CD4-positive, alpha-beta T cell treated with Interleukin-6 at 100 ng/mL for 8 hours (primary cell): Measurements from ENCODE around the gene APOL4.
"Not testable (repeated sequence)": the region's sequence is repeated elsewhere in the genome, so short reads cannot be mapped to it uniquely, and the experiment has no call there.

Experiments used
- DNase-seq: peaks from one replicate; pipeline ENCODE4 v3.0.0-alpha.2; 2020; ENCODE audit warnings: mixed read lengths, low spot score

The APOL4 gene

GRCh38 chr22:36153501-36154422, 47.8 kb downstream of the APOL4 start:
- DNase-seq, result no peak

- not testable (repeated sequence) for DNase-seq
These were observed 48.8 kb downstream of the APOL4 start for GRCh38 chr22:36152821-36153220.

DNA sequence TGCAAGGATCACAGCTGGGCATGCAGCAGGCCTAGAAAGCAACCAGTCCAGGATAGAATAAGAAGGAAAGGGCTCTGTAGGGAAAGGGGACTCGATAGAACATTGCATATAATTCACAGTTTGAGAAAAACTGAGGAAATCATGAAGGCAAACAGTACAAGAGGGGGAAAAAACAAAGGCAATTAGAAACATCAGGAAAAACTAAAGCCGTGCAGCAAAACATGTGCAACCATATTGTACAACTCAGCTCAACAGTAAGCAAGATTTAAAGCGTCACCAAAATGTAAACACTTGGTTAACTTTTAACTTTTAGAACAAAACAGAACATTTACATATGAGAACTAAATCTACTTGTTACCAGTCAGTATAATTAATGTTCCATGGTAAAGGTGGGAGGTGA, 49.5 kb downstream of the APOL4 start:
- no peak for DNase-seq

GRCh38 chr22:36151006-36151595, 50.5 kb downstream of the APOL4 start:
- no peak for DNase-seq

DNA sequence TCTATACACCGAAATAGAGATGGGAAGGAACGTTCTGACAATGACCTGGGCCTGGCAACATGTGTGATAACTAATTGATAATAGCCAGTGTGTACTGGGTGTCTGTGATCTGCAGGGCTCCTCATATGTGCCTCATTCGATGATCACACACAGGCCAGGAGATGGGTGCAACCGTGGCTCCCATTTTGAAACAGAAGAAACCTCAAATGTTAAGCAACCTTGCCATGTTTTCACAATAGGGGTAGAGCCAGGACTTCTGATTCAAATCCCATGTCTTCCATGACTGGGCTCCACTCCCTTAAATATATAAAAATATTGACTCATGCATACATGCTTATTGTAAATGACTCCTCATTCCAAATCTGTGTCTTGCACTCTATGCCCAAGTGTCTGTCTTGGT, 52.2 kb downstream of the APOL4 start:
- DNase-seq, result no peak

DNA sequence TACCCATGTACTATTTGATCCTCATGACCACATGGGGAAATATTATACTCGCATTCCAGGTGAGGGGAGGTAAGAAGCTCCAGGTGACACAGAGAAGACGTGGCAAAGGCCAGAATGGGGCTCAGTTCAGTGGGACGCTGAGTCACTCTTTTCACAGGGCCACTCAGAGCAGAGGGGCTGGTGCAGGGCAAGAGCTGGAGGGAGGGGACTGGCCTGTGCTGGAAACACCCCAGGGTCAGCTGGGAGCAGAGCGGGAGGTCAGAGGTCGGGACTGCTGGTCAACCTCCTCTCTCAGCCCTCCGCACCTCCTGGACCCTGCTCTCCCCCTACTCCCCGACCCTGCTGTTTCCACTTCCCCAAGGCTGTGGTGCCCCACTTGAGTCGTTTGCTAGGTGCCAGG, 53.2 kb downstream of the APOL4 start:
- DNase-seq, result no peak

GRCh38 chr22:36147196-36147791, 54.3 kb downstream of the APOL4 start:
- DNase-seq, result no peak

GRCh38 chr22:36145881-36146280, 55.7 kb downstream of the APOL4 start:
- no peak for DNase-seq

DNA sequence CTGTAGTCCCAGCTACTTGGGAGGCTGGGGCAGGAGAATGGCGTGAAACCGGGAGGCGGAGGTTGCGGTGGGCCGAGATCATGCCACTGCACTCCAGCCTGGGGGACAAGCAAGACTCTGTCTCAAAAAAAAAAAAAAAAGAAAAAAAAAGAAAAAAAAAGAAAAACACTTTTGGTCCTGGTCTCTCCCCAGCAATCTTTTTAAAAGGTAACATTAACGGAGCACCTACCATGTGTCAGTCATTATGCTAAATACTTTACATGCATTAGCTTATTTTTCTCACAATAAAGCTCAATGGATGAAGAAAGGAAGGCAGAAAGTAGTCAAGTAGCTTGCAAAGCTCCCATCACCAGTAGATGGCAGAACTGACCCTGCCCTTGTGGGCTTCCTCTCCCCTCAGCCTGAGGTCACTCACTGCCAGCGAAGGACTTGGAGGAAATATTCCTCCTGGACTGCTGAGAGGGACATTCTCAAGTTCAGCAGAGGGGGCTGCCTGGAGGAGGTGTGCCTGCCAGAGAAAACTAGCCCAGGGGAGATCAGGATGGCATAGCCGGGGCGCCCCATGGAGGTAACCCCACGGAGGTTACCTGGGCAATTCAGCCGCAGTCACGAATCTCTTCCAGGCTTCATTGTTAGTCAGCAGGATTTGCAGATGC, 56.6 kb downstream of the APOL4 start:
- peak; percentile 25 for DNase-seq

DNA sequence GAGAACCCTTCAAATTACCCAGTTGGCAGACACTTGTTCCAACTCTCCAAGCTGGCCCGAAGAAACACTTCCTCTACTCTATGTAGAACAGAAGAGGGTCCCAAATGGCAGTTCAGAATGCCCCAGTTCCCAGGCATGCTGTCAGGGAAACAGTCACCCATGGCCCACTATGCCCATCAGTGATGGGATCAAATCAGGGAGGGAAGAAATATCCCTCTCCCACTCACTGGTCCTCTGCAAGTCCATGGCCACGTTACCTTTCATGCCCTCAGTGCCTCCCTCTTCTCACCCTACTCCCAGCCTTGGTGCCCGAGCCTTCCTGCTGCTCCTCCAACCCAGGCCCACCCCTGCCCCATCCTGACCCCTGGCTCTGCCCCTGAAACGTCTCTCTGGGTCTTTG, 57.7 kb downstream of the APOL4 start:
- no peak for DNase-seq

DNA sequence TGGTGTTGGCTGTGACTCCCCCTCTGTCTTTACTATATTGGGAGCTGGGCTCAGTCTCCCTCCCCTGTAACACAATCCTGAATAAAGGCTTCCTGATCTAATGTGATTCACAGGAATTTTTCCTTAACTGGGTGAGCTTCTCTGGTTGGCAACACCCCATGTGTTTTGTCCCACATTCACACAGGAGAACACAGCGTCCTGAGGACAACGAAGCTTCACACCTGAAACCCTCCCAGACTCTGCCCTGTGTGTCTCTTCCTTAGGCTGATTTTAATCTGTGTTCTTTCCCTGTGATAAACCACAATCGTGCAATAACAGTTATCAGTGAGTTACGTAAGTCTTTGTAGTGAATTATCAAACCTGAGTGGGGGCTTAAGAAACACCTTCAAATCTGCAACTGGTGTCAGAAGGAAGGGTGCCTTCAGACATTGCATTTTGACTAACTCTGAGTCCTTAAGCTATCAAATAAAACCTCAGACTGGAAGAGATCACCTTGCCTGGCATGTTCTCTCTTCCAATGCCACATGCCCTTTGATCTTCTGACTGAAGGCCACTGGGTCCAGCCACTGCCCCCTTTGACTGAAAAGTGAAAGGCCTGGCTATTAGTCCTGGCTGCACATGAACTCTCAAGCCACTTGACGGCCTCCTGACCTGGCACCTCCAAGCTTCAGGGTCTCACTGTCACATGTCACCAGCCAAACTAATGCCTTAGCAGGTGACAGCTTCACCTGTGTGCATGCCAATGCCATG, 58.4 kb downstream of the APOL4 start:
- no peak for DNase-seq

DNA sequence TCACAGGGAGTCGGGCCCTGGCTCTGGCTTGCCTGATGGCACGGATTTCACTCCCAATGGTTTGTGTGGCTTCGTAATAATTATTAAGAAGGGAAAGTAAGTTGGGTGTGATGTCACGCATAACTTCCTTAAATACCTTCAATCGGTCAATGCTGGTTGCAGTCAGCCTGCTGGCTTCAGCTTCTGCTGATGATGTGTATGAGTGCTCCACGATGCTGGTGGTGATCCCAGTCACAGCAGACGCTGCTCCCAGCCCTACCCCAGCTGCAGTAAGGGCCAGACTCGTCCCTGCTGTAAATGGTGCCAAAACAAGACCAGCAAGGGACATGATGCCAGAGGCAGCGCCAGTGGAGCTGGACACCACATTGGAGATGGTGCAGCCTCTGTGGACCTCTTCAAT, 60.1 kb downstream of the APOL4 start:
- no peak for DNase-seq
